VCaP (cell line): Measurements from ENCODE around the gene TSHZ1.

ENCODE experiments used
- H3K27ac ChIP-seq: fragments of 450-650 bp; 2 replicates; pipeline ENCODE4 v1.5.1; 2017
- TF ChIP-seq, protein P1 (sequence below): fragments of 450-650 bp; conservative IDR thresholded peaks from 2 replicates; pipeline ENCODE4 v1.5.1; 2017; ENCODE audit warnings: mild to moderate bottlenecking, moderate library complexity

The TSHZ1 gene

DNA sequence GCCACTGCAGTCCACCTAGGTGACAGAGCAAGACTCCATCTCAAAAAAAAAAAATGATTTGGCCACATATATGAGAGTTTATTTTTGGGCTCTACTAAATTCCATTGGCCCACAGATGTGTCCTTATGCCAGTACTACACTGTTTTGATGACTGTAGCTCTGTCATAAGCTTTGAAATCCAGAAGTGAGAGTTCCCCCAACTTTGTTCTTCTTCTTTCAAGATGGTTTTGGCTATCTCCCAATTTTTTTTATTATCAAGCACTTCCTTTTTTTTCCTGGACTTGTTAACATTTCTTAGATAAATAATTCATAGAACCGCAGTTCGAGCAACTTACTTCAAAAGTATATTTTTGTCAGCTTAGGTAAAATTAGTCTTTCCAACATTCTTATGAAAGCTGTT, 96.9 kb downstream of the TSHZ1 start:
- H3K27ac ChIP-seq: no peak overlapping the region
- TF ChIP-seq, protein P1, sequence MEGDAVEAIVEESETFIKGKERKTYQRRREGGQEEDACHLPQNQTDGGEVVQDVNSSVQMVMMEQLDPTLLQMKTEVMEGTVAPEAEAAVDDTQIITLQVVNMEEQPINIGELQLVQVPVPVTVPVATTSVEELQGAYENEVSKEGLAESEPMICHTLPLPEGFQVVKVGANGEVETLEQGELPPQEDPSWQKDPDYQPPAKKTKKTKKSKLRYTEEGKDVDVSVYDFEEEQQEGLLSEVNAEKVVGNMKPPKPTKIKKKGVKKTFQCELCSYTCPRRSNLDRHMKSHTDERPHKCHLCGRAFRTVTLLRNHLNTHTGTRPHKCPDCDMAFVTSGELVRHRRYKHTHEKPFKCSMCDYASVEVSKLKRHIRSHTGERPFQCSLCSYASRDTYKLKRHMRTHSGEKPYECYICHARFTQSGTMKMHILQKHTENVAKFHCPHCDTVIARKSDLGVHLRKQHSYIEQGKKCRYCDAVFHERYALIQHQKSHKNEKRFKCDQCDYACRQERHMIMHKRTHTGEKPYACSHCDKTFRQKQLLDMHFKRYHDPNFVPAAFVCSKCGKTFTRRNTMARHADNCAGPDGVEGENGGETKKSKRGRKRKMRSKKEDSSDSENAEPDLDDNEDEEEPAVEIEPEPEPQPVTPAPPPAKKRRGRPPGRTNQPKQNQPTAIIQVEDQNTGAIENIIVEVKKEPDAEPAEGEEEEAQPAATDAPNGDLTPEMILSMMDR: no peak

DNA sequence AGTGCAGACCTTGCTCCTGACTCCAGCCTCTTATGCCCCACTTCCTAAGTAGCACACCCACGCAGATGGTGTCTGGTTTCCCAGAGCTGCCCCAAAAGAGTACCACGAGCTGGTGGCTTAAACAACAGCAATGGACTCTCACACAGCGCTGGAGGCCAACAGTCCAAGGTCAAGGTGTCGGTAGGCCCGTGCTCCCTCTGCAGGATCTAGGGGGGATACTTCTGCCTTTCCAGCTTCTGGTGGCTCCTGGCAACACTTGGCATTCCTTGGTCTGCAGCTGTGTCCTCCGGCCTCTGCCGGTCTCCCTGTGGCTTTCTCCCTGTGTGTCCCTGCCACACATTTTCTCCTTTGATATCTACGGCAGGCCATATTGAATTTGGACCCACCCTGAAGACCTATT, 99.0 kb downstream of the TSHZ1 start:
- TF ChIP-seq, protein P1: no peak
- H3K27ac ChIP-seq: no peak overlapping the region

DNA sequence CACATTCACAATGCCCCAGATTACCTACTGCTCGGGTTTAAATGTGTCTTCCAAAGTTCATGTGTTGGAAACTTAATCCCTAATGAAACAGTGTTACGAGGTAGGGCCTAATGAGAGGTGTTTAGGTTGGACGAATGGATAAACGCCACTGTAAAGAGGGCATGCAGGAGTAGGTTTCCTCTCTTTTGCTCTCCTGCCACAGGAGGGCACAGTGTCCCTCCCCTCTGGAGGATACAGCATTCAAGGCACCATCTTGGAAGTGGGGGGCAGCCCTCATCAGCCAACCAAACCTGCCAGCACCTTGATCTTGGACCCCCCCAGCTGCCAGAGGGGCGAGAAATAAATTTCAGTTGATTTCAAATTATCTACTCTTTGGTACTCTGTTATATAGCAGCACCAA, 103.5 kb downstream of the TSHZ1 start:
- TF ChIP-seq, protein P1: no peak
- no peak overlapping the region for H3K27ac ChIP-seq

DNA sequence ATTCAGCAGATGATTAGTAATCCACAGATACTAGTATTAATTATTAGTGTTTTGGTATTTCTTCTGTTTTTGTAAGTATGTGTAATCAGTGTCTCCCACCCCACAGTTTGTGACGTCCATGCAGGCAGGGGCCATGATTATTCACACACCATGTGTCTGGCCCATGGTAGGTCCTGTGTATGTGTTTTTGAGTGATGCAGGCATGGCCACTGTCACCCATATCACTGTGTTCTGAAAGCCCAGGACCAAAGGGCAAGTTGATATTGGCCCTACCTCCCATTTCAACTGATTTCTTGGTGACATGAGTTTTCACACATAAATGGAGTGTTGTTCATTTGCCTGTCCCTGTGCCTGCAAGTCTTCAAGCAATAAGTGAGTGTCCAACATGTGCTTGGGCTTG, 104.0 kb downstream of the TSHZ1 start:
- H3K27ac ChIP-seq: no peak overlapping the region
- TF ChIP-seq, protein P1: no peak

DNA sequence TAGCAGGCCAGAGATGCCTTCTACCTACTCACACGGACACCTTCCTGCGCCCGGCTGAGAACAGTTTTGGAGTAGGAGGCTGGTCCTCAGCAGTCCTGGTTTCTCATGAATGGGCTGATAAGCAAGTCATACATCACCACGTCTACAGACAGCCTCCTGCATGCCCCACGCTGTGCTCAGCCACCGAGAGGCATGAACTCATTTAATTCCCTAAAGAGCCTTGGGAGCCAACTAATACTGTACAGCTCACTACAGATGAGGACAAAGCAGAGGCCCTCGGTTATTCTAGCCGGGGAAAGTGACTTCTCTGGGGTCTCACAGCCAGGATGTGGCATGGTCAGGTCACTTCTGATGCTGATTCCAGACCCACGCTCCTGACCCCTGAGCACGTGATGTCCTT, 105.6 kb downstream of the TSHZ1 start:
- TF ChIP-seq, protein P1: no peak
- H3K27ac ChIP-seq: no peak overlapping the region

DNA sequence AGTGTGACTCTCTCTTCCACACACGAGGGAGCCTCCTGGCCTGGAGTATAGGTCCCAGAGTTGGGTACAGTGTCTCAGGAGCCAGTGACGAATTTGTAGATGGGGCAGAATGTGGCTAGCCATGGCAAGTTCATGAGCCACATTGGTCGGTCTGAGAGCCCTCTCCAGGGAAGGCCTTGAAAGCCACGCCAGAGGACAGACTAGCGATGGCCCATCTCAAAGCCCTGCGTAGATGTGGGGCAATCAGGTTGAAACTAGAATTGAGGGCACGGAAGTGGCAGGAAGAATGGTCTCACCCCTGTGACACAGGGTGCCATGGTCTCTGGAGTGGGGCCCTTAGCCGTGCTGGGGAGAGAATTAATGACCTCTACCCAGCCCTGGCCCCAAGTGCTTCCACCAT, 106.2 kb downstream of the TSHZ1 start:
- TF ChIP-seq, protein P1: no peak
- no peak overlapping the region for H3K27ac ChIP-seq

DNA sequence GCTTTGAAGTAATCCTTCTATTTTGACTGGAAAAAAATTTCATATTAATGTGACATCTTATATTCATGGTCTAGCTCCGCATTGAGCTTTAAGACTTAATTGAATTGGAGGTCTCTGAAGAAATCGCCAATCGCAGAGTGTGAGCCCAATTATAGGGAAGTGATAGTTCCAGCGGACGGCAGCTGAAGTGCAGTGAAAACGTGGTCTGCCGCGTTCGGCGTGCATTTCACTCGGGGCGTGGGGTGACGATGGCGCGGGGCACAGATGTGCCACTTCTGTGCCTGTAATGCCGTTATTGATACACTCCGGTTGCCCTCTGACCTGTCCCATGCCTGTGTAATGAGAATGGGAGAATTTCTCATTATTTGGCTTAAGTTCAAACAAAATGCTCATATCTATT, 106.7 kb downstream of the TSHZ1 start:
- no peak overlapping the region for H3K27ac ChIP-seq
- TF ChIP-seq, protein P1: no peak

DNA sequence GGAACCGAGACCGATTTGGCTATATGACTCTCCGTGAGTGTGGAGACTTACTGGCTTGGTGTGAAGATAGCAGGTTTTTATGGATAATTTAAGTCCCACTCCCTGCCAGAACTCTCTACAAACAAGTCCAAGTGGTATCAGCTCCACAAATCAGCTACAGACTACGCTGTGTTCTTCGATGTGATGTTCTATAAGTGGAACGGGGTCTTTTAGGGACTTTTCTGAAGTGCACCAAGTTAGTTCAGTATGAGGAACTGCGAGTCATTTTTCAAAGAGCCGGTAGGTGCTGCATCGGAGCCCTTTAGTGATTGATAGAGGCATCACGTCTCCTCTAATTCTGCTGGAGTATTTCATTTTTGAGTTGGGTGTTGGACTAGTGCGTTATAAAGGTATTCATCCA, 107.1 kb downstream of the TSHZ1 start:
- TF ChIP-seq, protein P1: no peak

More for the DNA sequence above, 107.1 kb downstream of the TSHZ1 start:
- no peak overlapping the region for H3K27ac ChIP-seq
